H9 (cell line): ENCODE data around the gene ABCB8. TPM values are rescaled to one million over a fixed set of nuclear protein-coding genes. Genes with fewer than 3 reads are reported as not detected.

ENCODE experiments used
- DNase-seq: peaks from one replicate; pipeline ENCODE4 v3.0.0-alpha.2; 2017
- H2AFZ ChIP-seq: one replicate; pipeline ENCODE4 v1.6.1; 2013; ENCODE audit warnings: mild to moderate bottlenecking, low read length, control low read depth, moderate library complexity
- H2AK5ac ChIP-seq: 2 replicates; pipeline ENCODE4 v1.6.1; 2013; ENCODE audit warnings: low read length, control low read depth, mixed read lengths; ENCODE audit not compliant: insufficient read length
- H2BK120ac ChIP-seq: one replicate; pipeline ENCODE4 v1.6.1; 2013; ENCODE audit warnings: low read depth, mild to moderate bottlenecking, low read length, control low read depth, inconsistent platforms; ENCODE audit not compliant: poor library complexity, severe bottlenecking
- H2BK12ac ChIP-seq: 2 replicates; pipeline ENCODE4 v1.6.1; 2013; ENCODE audit warnings: low read length, control low read depth, mixed read lengths, low read depth; ENCODE audit not compliant: insufficient read length
- H2BK15ac ChIP-seq: 2 replicates; pipeline ENCODE4 v1.6.1; 2013; ENCODE audit warnings: low read depth, low read length, control low read depth
- H2BK20ac ChIP-seq: one replicate; pipeline ENCODE4 v1.6.1; 2013; ENCODE audit warnings: low read depth, mild to moderate bottlenecking, low read length, control low read depth, inconsistent platforms; ENCODE audit not compliant: poor library complexity, severe bottlenecking
- H2BK5ac ChIP-seq: 2 replicates; pipeline ENCODE4 v1.6.1; 2013; ENCODE audit warnings: low read length, control low read depth, mixed read lengths; ENCODE audit not compliant: insufficient read length
- H3K14ac ChIP-seq: 2 replicates; pipeline ENCODE4 v1.6.1; 2013; ENCODE audit warnings: low read length, control low read depth; ENCODE audit not compliant: insufficient read depth
- H3K18ac ChIP-seq: 2 replicates; pipeline ENCODE4 v1.6.1; 2013; ENCODE audit warnings: low read depth, mild to moderate bottlenecking, mixed read lengths, low read length, control low read depth; ENCODE audit not compliant: insufficient read length
- H3K23ac ChIP-seq: 2 replicates; pipeline ENCODE4 v1.6.1; 2013; ENCODE audit warnings: low read length, control low read depth, mixed read lengths, low read depth; ENCODE audit not compliant: insufficient read length
- H3K23me2 ChIP-seq: 2 replicates; pipeline ENCODE4 v1.6.1; 2013; ENCODE audit warnings: low read depth, mild to moderate bottlenecking, mixed read lengths, low read length, control low read depth; ENCODE audit not compliant: insufficient read length, poor library complexity, severe bottlenecking
- H3K27ac ChIP-seq: 2 replicates; pipeline ENCODE4 v1.5.1; 2013; ENCODE audit warnings: low read length, control low read depth, mixed read lengths, low read depth; ENCODE audit not compliant: insufficient read length
- H3K27me3 ChIP-seq: 2 replicates; pipeline ENCODE4 v1.6.1; 2013; ENCODE audit warnings: low read length, control low read depth, inconsistent platforms; ENCODE audit not compliant: insufficient read depth
- H3K4ac ChIP-seq: 2 replicates; pipeline ENCODE4 v1.6.1; 2013; ENCODE audit warnings: low read depth, mild to moderate bottlenecking, control low read depth, inconsistent platforms, low read length, moderate library complexity
- H3K4me1 ChIP-seq: 2 replicates; pipeline ENCODE4 v1.6.1; 2013; ENCODE audit warnings: low read length, control low read depth, inconsistent platforms; ENCODE audit not compliant: insufficient read depth
- H3K4me2 ChIP-seq: 2 replicates; pipeline ENCODE4 v1.6.1; 2013; ENCODE audit warnings: low read length, control low read depth, mixed read lengths; ENCODE audit not compliant: insufficient read length, insufficient read depth
- H3K56ac ChIP-seq: 2 replicates; pipeline ENCODE4 v1.6.1; 2013; ENCODE audit warnings: low read depth, mild to moderate bottlenecking, mixed read lengths, low read length, control low read depth; ENCODE audit not compliant: insufficient read length
- H3K79me1 ChIP-seq: 2 replicates; pipeline ENCODE4 v1.6.1; 2013; ENCODE audit warnings: low read depth, mild to moderate bottlenecking, moderate library complexity, low read length, control low read depth, inconsistent platforms; ENCODE audit not compliant: insufficient read depth, poor library complexity, severe bottlenecking
- H3K79me2 ChIP-seq: 2 replicates; pipeline ENCODE4 v1.6.1; 2013; ENCODE audit warnings: low read length, control low read depth, inconsistent platforms; ENCODE audit not compliant: insufficient read depth
- H3K9ac ChIP-seq: 2 replicates; pipeline ENCODE4 v1.6.1; 2013; ENCODE audit warnings: low read length, control low read depth, mixed read lengths; ENCODE audit not compliant: insufficient read length; ENCODE audit errors: extremely low read depth
- H3K9me3 ChIP-seq: one replicate; pipeline ENCODE4 v1.6.1; 2013; ENCODE audit warnings: low read depth, low read length, inconsistent platforms; ENCODE audit not compliant: control insufficient read depth
- H3T11ph ChIP-seq: one replicate; pipeline ENCODE4 v1.6.1; 2013; ENCODE audit warnings: mild to moderate bottlenecking, low read length, control low read depth, inconsistent platforms
- H4K20me1 ChIP-seq: one replicate; pipeline ENCODE4 v1.6.1; 2013; ENCODE audit not compliant: control insufficient read depth, insufficient read length, insufficient read depth
- H4K5ac ChIP-seq: 2 replicates; pipeline ENCODE4 v1.6.1; 2013; ENCODE audit warnings: low read depth, mild to moderate bottlenecking, mixed read lengths, low read length, control low read depth; ENCODE audit not compliant: insufficient read length
- H4K8ac ChIP-seq: replicated peaks from 2 replicates; pipeline ENCODE4 v1.6.1; 2013; ENCODE audit warnings: low read length, control low read depth, mixed read lengths, low read depth; ENCODE audit not compliant: insufficient read length
- H4K91ac ChIP-seq: 2 replicates; pipeline ENCODE4 v1.6.1; 2013; ENCODE audit warnings: low read depth, mild to moderate bottlenecking, moderate library complexity, mixed read lengths, low read length, control low read depth; ENCODE audit not compliant: insufficient read length
- H3K27ac Mint-ChIP-seq, 3 experiments: 2 replicates in 2 of 3; 3 replicates in 1 of 3; pipeline ENCODE4 v1.8.0; 2020 to 2021; ENCODE audit warnings: mixed read lengths in 3 of 3, mild to moderate bottlenecking in 1 of 3, moderate library complexity in 1 of 3
- H3K27me3 Mint-ChIP-seq: 2 replicates; pipeline ENCODE4 v1.8.0; 2021; ENCODE audit warnings: low read depth, mild to moderate bottlenecking, moderate library complexity, mixed read lengths
- H3K36me3 Mint-ChIP-seq, 3 experiments: 2 replicates in 2 of 3; 3 replicates in 1 of 3; pipeline ENCODE4 v1.8.0; 2020 to 2021; ENCODE audit warnings: low read depth in 3 of 3, mixed read lengths in 3 of 3; ENCODE audit not compliant: insufficient read depth in 1 of 3
- H3K4me1 Mint-ChIP-seq, 2 experiments: 2 replicates each; pipeline ENCODE4 v1.8.0; 2020; ENCODE audit warnings: mixed read lengths in 2 of 2
- H3K4me3 Mint-ChIP-seq, 2 experiments: 2 replicates in 1 of 2; 3 replicates in 1 of 2; pipeline ENCODE4 v1.8.0; 2020 to 2021; ENCODE audit warnings: mild to moderate bottlenecking in 2 of 2, mixed read lengths in 2 of 2, moderate library complexity in 1 of 2
- H3K9me3 Mint-ChIP-seq, 2 experiments: 2 replicates in 1 of 2; 3 replicates in 1 of 2; pipeline ENCODE4 v1.8.0; 2020; ENCODE audit warnings: mild to moderate bottlenecking in 2 of 2, mixed read lengths in 2 of 2, moderate library complexity in 1 of 2
- CTCF ChIP-seq: fragments of 200-600 bp; sonication (generic); conservative IDR thresholded peaks from 3 replicates; pipeline ENCODE4 v1.8.0; 2021; ENCODE audit warnings: antibody characterized with exemption, mild to moderate bottlenecking
- WGBS: extraction: QIAGEN DNeasy Blood & Tissue Kit; methylation state at CpG from one replicate; pipeline ENCODE4 v1.1.7; 2013; ENCODE audit warnings: missing lambda C conversion rate, low lambda C conversion rate, mixed read lengths; ENCODE audit not compliant: insufficient read length; ENCODE audit errors: extremely low coverage; 5-methylcytosine and 5-hydroxymethylcytosine counted together
- total RNA-seq: library from RNA; stranded (reverse); gene quantifications from 2 replicates; pipeline ENCODE4 v1.2.1, GENCODE V29; 2021

The ABCB8 gene
- total RNA-seq, 1 experiment from 2014 or later = 22.1 TPM

DNA sequence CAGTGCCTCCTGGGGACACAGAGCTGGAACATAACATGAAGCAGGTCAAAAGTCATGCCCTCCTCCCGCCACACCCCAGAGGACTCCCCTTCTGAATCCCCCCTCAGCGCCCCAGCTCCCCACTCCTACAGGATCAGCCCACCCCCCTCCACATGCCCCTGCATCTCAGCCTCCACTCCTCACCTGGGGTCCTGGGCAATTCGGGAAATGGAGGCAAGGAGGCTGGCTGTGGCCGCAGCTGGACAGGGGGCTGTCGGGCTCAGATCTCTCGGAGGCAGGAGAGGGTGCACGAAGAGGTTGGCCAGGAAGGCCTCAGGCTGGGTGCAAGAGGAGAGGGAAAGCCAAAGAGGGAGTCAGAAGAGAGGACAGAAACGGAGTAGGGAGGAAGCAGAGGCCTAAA is 11.7 kb upstream of the ABCB8 start:
- Histone ChIP-seq H3K27me3 (peaks cover 6% of the 10 kb centered on the region; the same call in 1 of the 2 replicates), H4K20me1 (no peaks in the 10 kb centered on the region)

More for the DNA sequence above, 11.7 kb upstream of the ABCB8 start:
- Histone ChIP-seq H4K91ac (no peak overlapping the region), H2BK20ac (no peak overlapping the region), H4K8ac (no peak overlapping the region), H2AFZ (no peak overlapping the region), H3K4me1 (peaks cover 6% of the 10 kb centered on the region; the same call in 1 of the 2 replicates), H3K79me2 (no peaks in the 10 kb centered on the region), H3K4me2 (no peak overlapping the region), H3K9me3 (no peaks in the 10 kb centered on the region), H4K5ac (no peak overlapping the region), H3K27ac (no peak overlapping the region), H3K23ac (no peak overlapping the region), H2AK5ac (no peak overlapping the region), H3K79me1 (no peaks in the 10 kb centered on the region), H3K9ac (no peak overlapping the region), H2BK120ac (no peak overlapping the region), H3K23me2 (peaks cover 7% of the 10 kb centered on the region), H2BK15ac (no peak overlapping the region), H2BK5ac (no peak overlapping the region), H2BK12ac (no peak overlapping the region), H3K14ac (no peak overlapping the region), H3K4ac (no peak overlapping the region), H3K18ac (no peak overlapping the region), H3T11ph (no peak overlapping the region), H3K56ac (no peak overlapping the region)
- H3K4me1 Mint-ChIP-seq = peaks cover 29 to 58% of the 10 kb centered on the region in 2 experiments
- WGBS = no CpG with 5 or more reads among the region's 8 CpGs
- H3K9me3 Mint-ChIP-seq = peaks cover 0 to 9% of the 10 kb centered on the region in 2 experiments; a peak in 2 of 5 replicates
- H3K4me3 Mint-ChIP-seq = no peak overlapping the region; a peak in 1 of 5 replicates
- H3K36me3 Mint-ChIP-seq = peaks cover 2 to 6% (median 6%) of the 10 kb centered on the region in 3 experiments; a peak in 6 of 7 replicates
- no peak for DNase-seq
- H3K27me3 Mint-ChIP-seq = peaks cover 82% of the 10 kb centered on the region
- no peak overlapping the region for H3K27ac Mint-ChIP-seq
- no peak for TF ChIP-seq CTCF
